ENCODE measurements around the gene GEMIN2.
A peak's percentile ranks its signal among the peaks of the same experiment; 100 is the strongest.

- TF ChIP-seq CTCF (IDR thresholded peaks at IDR 0.05) (peak in 2 of 4 experiments; percentile 9 to 21), POLR2AphosphoS5 (IDR thresholded peaks at IDR 0.05) (peak; percentile 95), POLR2A (IDR thresholded peaks at IDR 0.05) (peak; percentile 84 to 87)
Measured at GRCh38 chr14:39174560-39175444, 60.7 kb downstream of the GEMIN2 start, which contains the start of gene PNN.

All from gastroesophageal sphincter (tissue), 3 donors.